Measurements from ENCODE around the gene MAPK8IP2. TPM values are rescaled to one million over a fixed set of nuclear protein-coding genes. Genes with fewer than 3 reads are reported as not detected.

Gene MAPK8IP2
- total and polyA plus RNA-seq, 2 of the 13 experiments (the other 11 are each of a cell fraction or from before 2014, with no cell fraction given): 1.3 to 2.6 TPM

GRCh38 chr22:50628543-50629134, 28.0 kb downstream of the MAPK8IP2 start (continued):
- TF ChIP-seq ARNTL (CRISPR knock-in tag; IDR thresholded peaks at IDR 0.05) (no peak), ZNF234 (CRISPR knock-in tag; conservative IDR thresholded peaks at IDR 0.05) (no peak), IRF2 (CRISPR knock-in tag; IDR thresholded peaks at IDR 0.05) (no peak), ZNF350 (CRISPR knock-in tag; IDR thresholded peaks at IDR 0.05; ENCODE audit: borderline replicate concordance, low read depth) (0 out of 2 replicates have a peak, but pooled peaks have one; percentile 12), EED (CRISPR knock-in tag; IDR thresholded peaks at IDR 0.05) (0 out of 2 replicates have a peak, but pooled peaks have one; percentile 49), MAZ (IDR thresholded peaks at IDR 0.05; ENCODE audit: borderline replicate concordance, low read depth, low read length) (no peak), MAZ (CRISPR knock-in tag; IDR thresholded peaks at IDR 0.05; ENCODE audit: low read depth) (no peak), ZNF441 (CRISPR knock-in tag; IDR thresholded peaks at IDR 0.05; ENCODE audit: borderline replicate concordance) (no peak), GLI4 (CRISPR knock-in tag; IDR thresholded peaks at IDR 0.05; ENCODE audit: borderline replicate concordance) (no peak), ASH2L (IDR thresholded peaks at IDR 0.05; ENCODE audit: insufficient read length, low read depth, low read length) (no peak), ZNF513 (CRISPR knock-in tag; conservative IDR thresholded peaks at IDR 0.05) (no peak), ZNF136 (CRISPR knock-in tag; IDR thresholded peaks at IDR 0.05; ENCODE audit: low read depth) (no peak), ZNF740 (CRISPR knock-in tag; IDR thresholded peaks at IDR 0.05) (no peak), GZF1 (CRISPR knock-in tag; IDR thresholded peaks at IDR 0.05) (no peak), TCF7 (IDR thresholded peaks at IDR 0.05; ENCODE audit: low read depth) (no peak), ZSCAN5A (CRISPR knock-in tag; IDR thresholded peaks at IDR 0.05; ENCODE audit: borderline replicate concordance) (no peak), SIN3B (IDR thresholded peaks at IDR 0.05; ENCODE audit: low read length) (no peak), ZNF446 (CRISPR knock-in tag; IDR thresholded peaks at IDR 0.05) (no peak), ZNF337 (CRISPR knock-in tag; IDR thresholded peaks at IDR 0.05; ENCODE audit: borderline replicate concordance, low read depth) (no peak), TBX2 (CRISPR knock-in tag; IDR thresholded peaks at IDR 0.05; ENCODE audit: borderline replicate concordance) (no peak), ZNF24 (IDR thresholded peaks at IDR 0.05) (no peak), ZNF652 (CRISPR knock-in tag; IDR thresholded peaks at IDR 0.05; ENCODE audit: borderline replicate concordance, low read depth) (no peak), U2AF1 (optimal IDR thresholded peaks at IDR 0.05; ENCODE audit: low read depth, low read length) (no peak), MXD4 (CRISPR knock-in tag; IDR thresholded peaks at IDR 0.05) (no peak)
- TF ChIP-seq, protein P1, sequence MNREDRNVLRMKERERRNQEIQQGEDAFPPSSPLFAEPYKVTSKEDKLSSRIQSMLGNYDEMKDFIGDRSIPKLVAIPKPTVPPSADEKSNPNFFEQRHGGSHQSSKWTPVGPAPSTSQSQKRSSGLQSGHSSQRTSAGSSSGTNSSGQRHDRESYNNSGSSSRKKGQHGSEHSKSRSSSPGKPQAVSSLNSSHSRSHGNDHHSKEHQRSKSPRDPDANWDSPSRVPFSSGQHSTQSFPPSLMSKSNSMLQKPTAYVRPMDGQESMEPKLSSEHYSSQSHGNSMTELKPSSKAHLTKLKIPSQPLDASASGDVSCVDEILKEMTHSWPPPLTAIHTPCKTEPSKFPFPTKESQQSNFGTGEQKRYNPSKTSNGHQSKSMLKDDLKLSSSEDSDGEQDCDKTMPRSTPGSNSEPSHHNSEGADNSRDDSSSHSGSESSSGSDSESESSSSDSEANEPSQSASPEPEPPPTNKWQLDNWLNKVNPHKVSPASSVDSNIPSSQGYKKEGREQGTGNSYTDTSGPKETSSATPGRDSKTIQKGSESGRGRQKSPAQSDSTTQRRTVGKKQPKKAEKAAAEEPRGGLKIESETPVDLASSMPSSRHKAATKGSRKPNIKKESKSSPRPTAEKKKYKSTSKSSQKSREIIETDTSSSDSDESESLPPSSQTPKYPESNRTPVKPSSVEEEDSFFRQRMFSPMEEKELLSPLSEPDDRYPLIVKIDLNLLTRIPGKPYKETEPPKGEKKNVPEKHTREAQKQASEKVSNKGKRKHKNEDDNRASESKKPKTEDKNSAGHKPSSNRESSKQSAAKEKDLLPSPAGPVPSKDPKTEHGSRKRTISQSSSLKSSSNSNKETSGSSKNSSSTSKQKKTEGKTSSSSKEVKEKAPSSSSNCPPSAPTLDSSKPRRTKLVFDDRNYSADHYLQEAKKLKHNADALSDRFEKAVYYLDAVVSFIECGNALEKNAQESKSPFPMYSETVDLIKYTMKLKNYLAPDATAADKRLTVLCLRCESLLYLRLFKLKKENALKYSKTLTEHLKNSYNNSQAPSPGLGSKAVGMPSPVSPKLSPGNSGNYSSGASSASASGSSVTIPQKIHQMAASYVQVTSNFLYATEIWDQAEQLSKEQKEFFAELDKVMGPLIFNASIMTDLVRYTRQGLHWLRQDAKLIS (CRISPR knock-in tag; IDR thresholded peaks at IDR 0.05): no peak
